VCaP (cell line): ENCODE measurements around the gene NKAIN2.

Source experiments
- H3K27ac ChIP-seq: fragments of 450-650 bp; 2 replicates; pipeline ENCODE4 v1.5.1; 2017
- CTCF ChIP-seq: fragments of 450-650 bp; conservative IDR thresholded peaks from 2 replicates; pipeline ENCODE4 v1.5.1; 2017; ENCODE audit warnings: mild to moderate bottlenecking, moderate library complexity

The NKAIN2 gene

GRCh38 chr6:123850555-123850954 is 46.9 kb downstream of the NKAIN2 start:
- no peak overlapping the region for H3K27ac ChIP-seq
- no peak for TF ChIP-seq CTCF

GRCh38 chr6:123854201-123854600 is 50.5 kb downstream of the NKAIN2 start:
- no peak overlapping the region for H3K27ac ChIP-seq
- TF ChIP-seq CTCF = no peak

GRCh38 chr6:123855506-123855905 is 51.8 kb downstream of the NKAIN2 start:
- TF ChIP-seq CTCF = no peak
- no peak overlapping the region for H3K27ac ChIP-seq

GRCh38 chr6:123859291-123859690 is 55.6 kb downstream of the NKAIN2 start:
- H3K27ac ChIP-seq = no peak overlapping the region
- no peak for TF ChIP-seq CTCF

GRCh38 chr6:123869334-123869733 is 65.7 kb downstream of the NKAIN2 start:
- H3K27ac ChIP-seq = no peak overlapping the region
- TF ChIP-seq CTCF = no peak

- no peak overlapping the region for H3K27ac ChIP-seq
- no peak for TF ChIP-seq CTCF
These were observed 70.3 kb downstream of the NKAIN2 start for GRCh38 chr6:123873974-123874373.

GRCh38 chr6:123875784-123876183 is 72.1 kb downstream of the NKAIN2 start:
- no peak overlapping the region for H3K27ac ChIP-seq
- TF ChIP-seq CTCF = no peak

GRCh38 chr6:123879749-123880148 is 76.1 kb downstream of the NKAIN2 start:
- no peak overlapping the region for H3K27ac ChIP-seq
- TF ChIP-seq CTCF = no peak
